Motor neuron (in vitro differentiated cells): ENCODE results near the gene NRXN3. TPM values are rescaled to one million over a fixed set of nuclear protein-coding genes. Genes with fewer than 3 reads are reported as not detected.

ENCODE experiments used
- ATAC-seq, 8 experiments: fragments of 200-7000 bp; cut with Tn5 transposase; replicated peaks in 6 of 8; 2 replicates each; pipeline ENCODE4 v1.8.0; 2021; ENCODE audit warnings: mild to moderate bottlenecking in 8 of 8, moderate library complexity in 8 of 8
- H3K27ac ChIP-seq, 2 donors: fragments of 250-450 bp; sonication (Bioruptor Pico); 2 replicates each; pipeline ENCODE4 v1.9.0; 2021; ENCODE audit warnings: antibody characterized with exemption in 2 of 2, mild to moderate bottlenecking in 2 of 2, moderate library complexity in 1 of 2
- H3K4me1 ChIP-seq, 2 donors: fragments of 250-450 bp; sonication (Bioruptor Pico); replicated peaks in 1 of 2; 2 replicates each; pipeline ENCODE4 v1.6.1; 2021; ENCODE audit warnings: antibody characterized with exemption in 2 of 2, mild to moderate bottlenecking in 2 of 2, moderate library complexity in 1 of 2
- H3K4me3 ChIP-seq, 5 donors: fragments of 250-450 bp; sonication (Bioruptor Pico); 2 replicates each; pipeline ENCODE4 v1.9.0; 2021; ENCODE audit warnings: antibody characterized with exemption in 5 of 5, mild to moderate bottlenecking in 5 of 5, moderate library complexity in 4 of 5
- WGBS, 10 experiments: fragments of 450-650 bp; shearing (Covaris generic); methylation state at CpG; one replicate each; pipeline ENCODE4 v1.0.0; 2022; 5-methylcytosine and 5-hydroxymethylcytosine counted together
- in situ Hi-C, 9 experiments: fragments of 400-800 bp; cut with MboI; loops; one replicate each; pipeline ENCODE4 v1.15.0; 2021; ENCODE audit warnings: low sequenced_read_pairs in 9 of 9, low pct_unique_long_range_greater_than_20kb in 2 of 9; ENCODE audit not compliant: unreplicated experiment in 9 of 9
- total RNA-seq, 8 experiments: library from RNA; unstranded; fragments of 300-600 nt; gene quantifications; 2 replicates each; pipeline versions ENCODE4 v1.2.3 to v1.2.4, GENCODE V29; 2022

NRXN3 gene
- total RNA-seq, 8 experiments from 2014 or later, result 1.1 to 16.5 (median 12.9) TPM

- no peak for ATAC-seq
- Histone ChIP-seq H3K4me3 (no peak overlapping the region), H3K4me1 (peaks cover 0 to 6% of the 10 kb centered on the region in 2 donors), H3K27ac (no peak overlapping the region)
- WGBS, 10 experiments, result 0 to 100% (median 38%) methylated on average over 1 of the region's 1 CpG; no CpG with 5 or more reads in 4 of the 10 experiments
- in situ Hi-C loops, result no loop called here
Measured at GRCh38 chr14:79424462-79424861, 1254.3 kb downstream of the NRXN3 start.

DNA sequence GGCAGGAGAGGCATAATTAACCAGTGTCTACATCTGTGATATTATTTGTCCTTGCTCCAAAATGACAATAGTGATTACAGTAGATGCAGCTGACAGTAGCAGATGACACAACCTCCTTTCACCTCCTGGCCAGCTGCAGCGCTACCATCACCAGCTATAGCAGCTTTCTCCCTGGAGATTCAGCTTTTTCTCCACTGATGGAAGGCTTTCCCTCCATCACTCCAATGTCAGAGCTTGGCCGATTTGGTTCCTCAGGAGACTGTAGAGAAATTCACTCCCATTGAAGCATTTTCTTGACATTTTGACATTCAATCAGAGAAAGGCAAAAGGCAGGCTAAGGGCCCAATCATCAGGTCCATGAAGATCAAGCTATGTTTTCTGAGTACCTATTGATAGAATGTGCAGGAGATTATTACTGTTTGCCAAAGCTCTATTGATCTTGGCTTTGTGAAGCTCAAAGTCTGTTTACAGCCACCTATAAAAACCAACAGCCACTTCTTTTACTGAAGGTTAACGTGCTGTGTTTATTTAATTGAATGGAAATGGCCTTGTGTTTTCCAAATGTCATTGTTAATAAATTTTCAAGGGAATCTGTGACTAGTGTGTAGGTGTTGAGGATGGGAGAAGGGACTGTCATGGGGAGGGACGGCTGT is 1256.1 kb downstream of the NRXN3 start:
- 6 to 97% (median 77%) methylated on average over 1 to 4 of the region's 4 CpGs; no CpG with 5 or more reads in 3 of the 10 experiments for WGBS, 10 experiments
- H3K27ac ChIP-seq, result no peak overlapping the region
- H3K4me1 ChIP-seq, result peaks cover 0 to 6% of the 10 kb centered on the region in 2 donors
- ATAC-seq, result no peak
- no peak overlapping the region for H3K4me3 ChIP-seq
- in situ Hi-C loops, result no loop called here

- WGBS, 10 experiments, result 0 to 92% (median 60%) methylated on average over 1 to 3 of the region's 3 CpGs; no CpG with 5 or more reads in 1 of the 10 experiments
- in situ Hi-C loops, result no loop called here
- Histone ChIP-seq H3K4me1 (peaks cover 0 to 14% of the 10 kb centered on the region in 2 donors), H3K27ac (no peak overlapping the region), H3K4me3 (no peak overlapping the region)
- no peak for ATAC-seq
Measured at GRCh38 chr14:79432640-79433039, 1262.5 kb downstream of the NRXN3 start.

DNA sequence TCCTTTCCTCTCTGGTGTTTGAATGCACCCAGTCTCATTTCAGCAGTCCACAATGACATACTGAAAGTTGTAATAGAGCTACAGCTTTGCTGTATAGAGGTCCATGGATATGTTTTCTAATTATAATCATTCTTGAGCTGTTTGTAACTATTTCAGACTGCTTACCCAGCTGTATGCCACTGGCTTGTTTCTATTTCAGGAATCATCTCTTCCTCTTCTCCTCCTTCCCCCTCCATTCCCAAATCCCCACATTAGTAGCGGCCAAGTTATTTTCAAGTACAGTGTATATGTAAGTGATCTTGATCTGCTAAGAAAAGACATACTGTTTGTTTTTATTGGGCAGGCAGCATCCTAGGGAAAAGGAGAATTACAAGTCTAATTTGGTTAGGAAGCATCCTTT is 1266.2 kb downstream of the NRXN3 start:
- H3K4me1 ChIP-seq, result peaks cover 0 to 27% of the 10 kb centered on the region in 2 donors
- no peak for ATAC-seq
- in situ Hi-C loops, result no loop called here
- no peak overlapping the region for H3K4me3 ChIP-seq
- H3K27ac ChIP-seq, result no peak overlapping the region
- WGBS, 10 experiments, result 0 to 100% (median 89%) methylated on average over 1 of the region's 1 CpG; no CpG with 5 or more reads in 5 of the 10 experiments

GRCh38 chr14:79437951-79438350 is 1267.8 kb downstream of the NRXN3 start:
- no peak for ATAC-seq
- peaks cover 3 to 26% of the 10 kb centered on the region in 2 donors for H3K4me1 ChIP-seq
- in situ Hi-C loops, result no loop called here
- no peak overlapping the region for H3K27ac ChIP-seq
- no peak overlapping the region for H3K4me3 ChIP-seq
- 8 to 92% (median 62%) methylated on average over 1 to 6 of the region's 7 CpGs for WGBS, 10 experiments

DNA sequence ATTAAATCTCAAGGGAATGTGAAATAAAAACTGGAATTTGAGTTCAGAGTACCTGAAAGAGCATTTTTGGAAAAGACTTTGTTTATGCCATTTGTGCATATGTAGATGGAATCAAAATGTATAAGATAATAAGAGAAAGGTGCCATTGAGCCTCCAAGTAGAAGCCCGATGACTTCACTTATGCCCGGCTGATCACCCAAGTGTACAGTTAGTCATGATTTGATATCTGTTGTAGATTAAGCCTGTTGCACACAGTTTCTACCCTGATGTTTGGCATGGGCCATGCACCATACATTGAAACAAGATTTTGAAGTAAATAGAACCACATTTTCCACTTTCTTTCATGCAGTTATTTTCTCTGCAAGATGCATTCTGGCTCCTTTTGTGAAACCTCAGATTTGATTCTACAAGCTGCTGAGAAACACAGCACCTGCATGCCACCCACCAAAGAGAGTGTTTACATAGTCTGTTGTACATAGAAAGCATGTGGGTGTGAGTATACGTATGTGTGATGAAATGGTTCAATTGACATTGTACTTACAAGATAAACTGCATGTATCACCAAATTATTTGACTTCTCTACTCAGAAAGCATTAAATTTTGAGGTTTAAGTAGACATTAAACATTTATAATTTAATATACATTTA is 1268.6 kb downstream of the NRXN3 start:
- in situ Hi-C loops, result no loop called here
- WGBS, 10 experiments, result 12 to 96% (median 87%) methylated on average over 3 of the region's 3 CpGs; no CpG with 5 or more reads in 3 of the 10 experiments
- Histone ChIP-seq H3K4me3 (no peak overlapping the region), H3K4me1 (peaks cover 3 to 30% of the 10 kb centered on the region in 2 donors), H3K27ac (no peak overlapping the region)
- ATAC-seq, result no peak

DNA sequence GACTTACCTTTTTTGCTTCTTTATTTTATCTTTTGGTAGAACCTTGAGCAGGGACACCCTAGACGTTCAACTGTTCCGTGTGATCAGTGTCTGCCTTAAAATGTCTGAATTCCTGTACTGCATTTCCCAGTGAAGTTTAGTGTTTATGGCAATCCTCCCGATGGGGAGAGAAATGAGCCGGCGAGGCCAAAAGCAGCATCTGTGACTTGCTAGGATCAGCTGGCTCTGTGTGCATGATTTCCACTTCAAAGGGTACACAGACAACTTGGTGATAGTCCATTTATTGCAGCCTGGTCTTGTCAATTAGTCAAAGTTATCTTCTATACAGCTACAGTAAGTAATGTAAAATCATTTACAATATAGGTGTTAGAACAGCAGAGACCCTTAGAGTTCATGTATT is 1272.6 kb downstream of the NRXN3 start:
- in situ Hi-C loops, result no loop called here
- Histone ChIP-seq H3K27ac (no peak overlapping the region), H3K4me3 (no peak overlapping the region), H3K4me1 (peaks cover 3 to 45% of the 10 kb centered on the region in 2 donors)
- ATAC-seq, result no peak
- 0 to 100% (median 54%) methylated on average over 1 to 5 of the region's 5 CpGs; no CpG with 5 or more reads in 1 of the 10 experiments for WGBS, 10 experiments

DNA sequence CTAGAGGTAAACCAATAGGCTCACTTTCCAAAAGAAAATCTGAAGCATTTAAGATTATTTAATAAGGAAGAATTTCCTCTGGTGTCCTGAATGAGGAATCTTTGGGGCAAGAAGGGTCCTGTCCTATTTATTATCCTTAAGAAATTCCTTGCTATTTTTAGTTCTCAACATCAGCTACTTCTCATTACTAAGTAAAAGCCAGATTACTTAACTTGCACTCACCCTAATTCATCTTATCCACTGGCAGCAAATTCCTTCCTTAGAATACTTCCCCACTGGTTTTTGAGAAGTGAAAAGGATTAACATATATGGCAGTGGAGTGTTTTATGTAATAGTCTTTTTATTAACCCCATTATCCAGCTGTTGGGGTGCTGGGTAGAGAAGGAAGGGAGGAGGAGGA is 1273.4 kb downstream of the NRXN3 start:
- in situ Hi-C loops, result no loop called here
- Histone ChIP-seq H3K4me3 (no peak overlapping the region), H3K27ac (no peak overlapping the region), H3K4me1 (peaks cover 7 to 53% of the 10 kb centered on the region in 2 donors)
- no peak for ATAC-seq

- 6 to 55% (median 40%) methylated on average over 2 to 6 of the region's 6 CpGs; no CpG with 5 or more reads in 3 of the 10 experiments for WGBS, 10 experiments
- in situ Hi-C loops, result no loop called here
- peaks cover 11 to 45% of the 10 kb centered on the region in 2 donors for H3K4me1 ChIP-seq
- no peak overlapping the region for H3K4me3 ChIP-seq
- no peak overlapping the region for H3K27ac ChIP-seq
- peak in 5 of 8 experiments; percentile 49 to 89 (median 87) for ATAC-seq
Measured at GRCh38 chr14:79448960-79449359, 1278.8 kb downstream of the NRXN3 start.

DNA sequence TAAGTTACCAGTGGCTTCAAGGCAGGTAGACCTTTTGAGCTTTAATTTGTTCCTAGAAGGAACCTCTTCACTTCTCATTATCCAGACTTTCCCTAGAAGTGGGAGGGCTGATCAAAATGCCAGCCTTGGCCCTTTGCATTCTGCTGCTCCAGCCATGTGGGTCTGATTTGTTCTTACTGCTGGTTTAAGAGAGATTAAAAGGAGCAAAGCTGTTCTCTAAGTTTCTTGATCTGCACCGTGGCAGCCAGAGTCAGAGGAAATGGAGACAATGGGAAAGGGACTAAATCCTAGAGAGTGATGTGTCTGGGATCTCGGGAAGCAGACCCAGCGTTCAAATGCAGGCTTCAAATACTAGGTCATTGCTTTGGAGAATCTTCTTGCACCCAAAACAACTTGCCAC is 1281.4 kb downstream of the NRXN3 start:
- 0 to 87% (median 71%) methylated on average over 1 to 3 of the region's 3 CpGs for WGBS, 10 experiments
- H3K4me1 ChIP-seq, result peaks cover 11 to 30% of the 10 kb centered on the region in 2 donors
- H3K4me3 ChIP-seq, result no peak overlapping the region
- in situ Hi-C loops, result no loop called here
- no peak for ATAC-seq
- H3K27ac ChIP-seq, result no peak overlapping the region

- Histone ChIP-seq H3K4me1 (peaks cover 8 to 31% of the 10 kb centered on the region in 2 donors), H3K4me3 (no peak overlapping the region), H3K27ac (no peak overlapping the region)
- ATAC-seq, result no peak
- in situ Hi-C loops, result no loop called here
- WGBS, 10 experiments, result 3 to 100% (median 82%) methylated on average over 1 to 4 of the region's 4 CpGs
Measured at GRCh38 chr14:79453276-79453675, 1283.1 kb downstream of the NRXN3 start.

GRCh38 chr14:79464468-79464867 is 1294.3 kb downstream of the NRXN3 start:
- no peak for ATAC-seq
- in situ Hi-C loops, result no loop called here
- H3K27ac ChIP-seq, result no peak overlapping the region
- no peak overlapping the region for H3K4me3 ChIP-seq
- peaks cover 5 to 38% of the 10 kb centered on the region in 2 donors for H3K4me1 ChIP-seq

- Histone ChIP-seq H3K27ac (no peak overlapping the region), H3K4me1 (peaks cover 5 to 39% of the 10 kb centered on the region in 2 donors), H3K4me3 (no peak overlapping the region)
- in situ Hi-C loops, result no loop called here
- ATAC-seq, result no peak
- 23 to 100% (median 94%) methylated on average over 2 to 3 of the region's 3 CpGs for WGBS, 10 experiments
Measured at GRCh38 chr14:79465651-79466050, 1295.5 kb downstream of the NRXN3 start.
